OCI-LY1 (cell line): ENCODE results near the gene AP1B1.

Experiments used
- EZH2 ChIP-seq: fragments of 200-600 bp; sonication (generic), shearing (Covaris generic); IDR thresholded peaks from 2 replicates; pipeline ENCODE4 v1.8.0; 2017; ENCODE audit warnings: borderline replicate concordance, mixed run types, mild to moderate bottlenecking, antibody characterized with exemption, low read length, moderate library complexity, mixed read lengths
- TF ChIP-seq, protein P1 (sequence below): fragments of 200-600 bp; sonication (generic), shearing (Covaris generic); IDR thresholded peaks from 2 replicates; pipeline ENCODE4 v1.5.1; 2017; ENCODE audit warnings: mild to moderate bottlenecking, antibody characterized with exemption, low read length, moderate library complexity, mixed read lengths

DNA sequence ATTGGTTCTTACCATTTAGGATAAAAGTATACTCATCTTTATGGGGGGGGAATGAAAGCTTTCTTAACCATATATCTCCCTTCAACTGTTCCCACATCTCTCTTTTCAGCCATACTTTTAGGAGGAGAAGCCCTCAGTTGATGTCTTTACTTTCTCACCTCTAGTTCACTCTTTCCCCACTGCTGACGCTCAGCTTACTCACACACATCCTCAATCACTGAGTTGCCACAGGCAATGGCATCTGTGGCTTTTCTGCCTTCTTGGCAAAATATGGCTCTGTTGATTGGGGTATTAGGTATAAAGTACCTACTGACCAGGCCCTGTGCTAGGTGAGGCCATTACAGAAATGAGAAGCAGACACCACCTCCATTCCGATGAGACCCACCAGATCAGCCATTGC, 12.2 kb upstream of the AP1B1 start:
- TF ChIP-seq, protein P1, sequence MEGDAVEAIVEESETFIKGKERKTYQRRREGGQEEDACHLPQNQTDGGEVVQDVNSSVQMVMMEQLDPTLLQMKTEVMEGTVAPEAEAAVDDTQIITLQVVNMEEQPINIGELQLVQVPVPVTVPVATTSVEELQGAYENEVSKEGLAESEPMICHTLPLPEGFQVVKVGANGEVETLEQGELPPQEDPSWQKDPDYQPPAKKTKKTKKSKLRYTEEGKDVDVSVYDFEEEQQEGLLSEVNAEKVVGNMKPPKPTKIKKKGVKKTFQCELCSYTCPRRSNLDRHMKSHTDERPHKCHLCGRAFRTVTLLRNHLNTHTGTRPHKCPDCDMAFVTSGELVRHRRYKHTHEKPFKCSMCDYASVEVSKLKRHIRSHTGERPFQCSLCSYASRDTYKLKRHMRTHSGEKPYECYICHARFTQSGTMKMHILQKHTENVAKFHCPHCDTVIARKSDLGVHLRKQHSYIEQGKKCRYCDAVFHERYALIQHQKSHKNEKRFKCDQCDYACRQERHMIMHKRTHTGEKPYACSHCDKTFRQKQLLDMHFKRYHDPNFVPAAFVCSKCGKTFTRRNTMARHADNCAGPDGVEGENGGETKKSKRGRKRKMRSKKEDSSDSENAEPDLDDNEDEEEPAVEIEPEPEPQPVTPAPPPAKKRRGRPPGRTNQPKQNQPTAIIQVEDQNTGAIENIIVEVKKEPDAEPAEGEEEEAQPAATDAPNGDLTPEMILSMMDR: no peak
- no peak for TF ChIP-seq EZH2
